Melanocyte of skin (primary cell): ENCODE results near the gene HPRT1. TPM values are rescaled to one million over a fixed set of nuclear protein-coding genes. Genes with fewer than 3 reads are reported as not detected.

Source experiments
- small RNA-seq, 2 donors: library from RNA; depleted of rRNA; stranded (forward); fragments of <200 nt; gene quantifications; one replicate each; pipeline ENCODE3, GENCODE V24; 2012
- total RNA-seq, 2 donors: library from RNA; depleted of rRNA; stranded (reverse); fragments of >200 nt; gene quantifications; 2 replicates each; pipeline ENCODE4 v1.2.3, GENCODE V29; 2012

The HPRT1 gene
- 10 to 100 TPM in 1 of 2 donors, 1 to 10 TPM in 1; 4.5 to 13.7 TPM for total RNA-seq

GRCh38 chrX:134460005-134460861 is at the start of gene HPRT1:
Gene HPRT1 (plus strand): TSS chrX:134460165. CDS start chrX:134460312, 147 bp downstream.

Small RNA genes within 50 kb of the gene (small RNA-seq; reads per million reads assigned to genes)
- 0 reads per million in 2 donors for gene AC004383.1
- gene MIR450A1 = 19.2 to 32.1 reads per million in 2 donors
- 13.8 to 17.1 reads per million in 2 donors for gene MIR450A2
- 1.4 to 4.8 reads per million in 2 donors for gene MIR450B
- gene MIR503 = 380 to 1,070 reads per million in 2 donors
- gene MIR542 = 14.5 to 28.3 reads per million in 2 donors

Other genes with a start within 250 kb of the HPRT1 start
- under 1 TPM; 0.33 to 0.69 TPM for gene CCDC160, start 223.0 kb upstream of the HPRT1 start, total RNA-seq
- gene PHF6, start 86.9 kb upstream of the HPRT1 start, total RNA-seq = 10 to 100 TPM; 22.4 to 33.6 TPM
- gene PLAC1, start 198.3 kb downstream of the HPRT1 start, total RNA-seq = under 1 TPM in 1 of 2 donors, not detected in 1; 0.33 TPM